HS-5 (cell line): ENCODE measurements around the gene CEP112.

ENCODE experiments used
- DNase-seq: peaks from one replicate; pipeline ENCODE4 v3.0.0-alpha.2; 2012; ENCODE audit warnings: low read depth

The CEP112 gene

GRCh38 chr17:66076546-66077190 is 115.3 kb downstream of the CEP112 start:
- DNase-seq = no peak

DNA sequence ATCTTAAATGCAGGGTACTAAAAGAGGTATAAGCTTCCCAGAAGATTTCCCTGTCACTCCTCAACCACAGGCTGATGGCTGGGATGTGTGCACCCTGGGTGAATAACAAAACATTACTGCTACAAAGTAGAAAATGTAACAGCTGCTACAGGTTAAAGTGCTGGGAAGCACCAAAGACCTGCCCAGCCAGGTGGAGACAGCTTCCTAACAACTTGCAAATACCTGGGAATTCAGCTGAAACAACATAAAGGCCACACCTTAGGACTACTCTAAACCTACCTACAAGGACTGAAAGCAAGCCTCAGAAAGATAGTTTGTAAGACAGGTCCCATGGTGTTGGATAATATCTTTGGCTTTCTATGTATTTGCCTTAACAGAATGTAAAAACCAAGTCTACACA is 118.5 kb downstream of the CEP112 start:
- DNase-seq = no peak

DNA sequence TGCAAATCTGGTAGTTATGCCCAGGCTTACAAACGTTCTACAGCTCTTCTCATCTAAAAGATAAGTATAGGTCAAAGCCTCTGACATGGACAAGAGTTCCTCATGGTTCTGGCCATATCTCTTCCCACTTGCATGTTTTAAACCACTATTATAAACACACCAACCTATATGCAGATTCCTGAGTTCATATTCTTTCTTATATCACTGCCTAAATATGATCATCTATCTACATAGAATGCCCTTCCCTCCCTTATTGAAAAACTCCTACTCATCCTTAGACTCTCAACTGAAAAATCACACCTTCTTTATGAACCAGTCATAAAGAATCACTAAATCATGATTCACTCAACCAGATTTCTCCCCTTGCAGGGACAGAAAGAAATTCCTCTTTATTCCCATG is 128.2 kb downstream of the CEP112 start:
- no peak for DNase-seq

DNA sequence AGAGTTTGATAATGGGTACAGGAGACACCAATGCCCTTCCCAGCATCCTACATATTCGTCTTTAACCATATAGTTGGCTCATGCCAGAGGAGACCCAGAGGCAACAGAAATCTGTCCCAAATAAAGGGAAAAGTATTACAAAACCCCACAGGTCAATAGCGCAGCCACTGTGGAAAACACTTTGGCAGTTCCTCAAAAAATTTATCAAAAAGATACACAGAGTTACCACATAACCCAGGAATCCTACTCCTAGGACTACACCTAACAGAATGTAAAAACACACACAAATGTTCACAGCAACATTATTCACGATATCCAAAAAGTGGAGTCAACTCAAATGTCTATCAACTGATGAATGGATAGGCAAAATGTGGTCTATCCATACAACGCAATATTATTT is 135.8 kb downstream of the CEP112 start:
- no peak for DNase-seq

DNA sequence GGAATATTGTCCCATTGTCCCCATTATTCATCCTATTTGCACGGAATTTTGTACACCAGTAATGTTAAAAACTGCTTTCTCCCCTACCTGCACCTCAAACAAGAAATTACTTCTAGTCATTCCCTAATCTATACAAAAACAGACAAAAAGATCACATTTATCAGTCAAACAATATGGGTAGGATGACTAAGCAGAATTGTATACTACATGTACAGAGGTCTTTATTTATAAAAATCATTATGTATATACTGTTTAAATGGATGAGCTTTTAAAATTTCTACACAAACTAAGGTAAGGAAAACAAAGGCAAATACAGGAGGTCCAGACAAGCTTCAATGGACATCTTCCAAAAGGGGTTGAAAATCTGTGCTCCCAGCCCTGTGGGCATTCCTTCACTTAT is 137.7 kb downstream of the CEP112 start:
- DNase-seq = no peak

DNA sequence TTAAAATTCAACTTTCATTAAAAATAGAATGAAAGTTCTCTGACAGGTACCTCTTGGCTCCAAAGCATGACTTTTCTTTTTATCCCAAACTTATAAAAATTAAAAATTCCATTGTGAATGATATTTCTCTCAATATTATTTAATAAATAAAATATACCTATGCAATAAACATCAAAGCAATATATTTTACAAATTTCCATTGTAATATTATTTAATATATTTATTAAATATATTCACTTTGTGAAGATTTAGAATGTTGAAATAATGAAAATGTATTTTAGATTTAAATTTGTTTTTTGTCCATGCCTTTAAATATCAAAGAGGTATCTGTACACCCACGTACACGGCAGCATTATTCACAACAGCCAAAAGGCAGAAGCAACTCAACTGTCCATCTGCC is 147.8 kb downstream of the CEP112 start:
- no peak for DNase-seq

GRCh38 chr17:66043419-66043818 is 148.5 kb downstream of the CEP112 start:
- DNase-seq = no peak

DNA sequence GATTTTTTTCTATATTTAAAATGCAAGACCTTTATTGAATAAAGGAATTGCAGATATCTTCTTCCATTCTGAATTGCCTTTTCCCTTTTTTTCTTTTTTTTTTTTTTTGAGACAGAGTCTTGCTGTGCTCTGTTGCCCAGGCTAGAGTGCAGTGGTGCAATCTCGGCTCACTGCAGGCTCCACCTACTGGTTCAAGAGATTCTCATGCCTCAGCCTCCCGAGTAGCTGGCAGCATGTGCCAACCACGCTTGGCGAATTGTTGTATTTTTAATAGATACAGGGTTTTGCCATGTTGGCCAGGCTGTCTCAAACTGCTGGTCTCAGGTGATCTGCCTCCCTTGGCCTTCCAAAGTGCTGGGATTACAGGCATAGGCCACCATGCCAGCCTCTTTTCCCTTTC is 151.5 kb downstream of the CEP112 start:
- no peak for DNase-seq

GRCh38 chr17:66038125-66038524 is 153.8 kb downstream of the CEP112 start:
- no peak for DNase-seq

DNA sequence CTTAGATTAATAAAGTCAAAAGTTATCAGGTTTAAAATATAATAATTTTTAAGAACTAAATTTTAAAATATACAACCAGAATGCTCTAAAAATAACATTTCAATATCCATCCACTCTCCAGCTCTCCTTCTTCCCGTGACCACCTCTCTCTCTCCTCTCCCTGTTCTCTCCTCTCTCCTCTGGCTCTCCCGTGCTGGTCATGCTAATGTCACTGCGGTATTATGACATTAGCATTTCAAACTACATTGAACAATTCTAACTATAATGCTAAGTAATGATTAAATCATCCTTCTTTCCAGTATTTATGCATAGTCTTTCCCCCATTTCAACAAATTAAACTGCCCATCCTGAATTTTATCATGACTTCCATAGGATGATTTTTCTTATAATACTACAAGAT is 154.7 kb downstream of the CEP112 start:
- DNase-seq = no peak

DNA sequence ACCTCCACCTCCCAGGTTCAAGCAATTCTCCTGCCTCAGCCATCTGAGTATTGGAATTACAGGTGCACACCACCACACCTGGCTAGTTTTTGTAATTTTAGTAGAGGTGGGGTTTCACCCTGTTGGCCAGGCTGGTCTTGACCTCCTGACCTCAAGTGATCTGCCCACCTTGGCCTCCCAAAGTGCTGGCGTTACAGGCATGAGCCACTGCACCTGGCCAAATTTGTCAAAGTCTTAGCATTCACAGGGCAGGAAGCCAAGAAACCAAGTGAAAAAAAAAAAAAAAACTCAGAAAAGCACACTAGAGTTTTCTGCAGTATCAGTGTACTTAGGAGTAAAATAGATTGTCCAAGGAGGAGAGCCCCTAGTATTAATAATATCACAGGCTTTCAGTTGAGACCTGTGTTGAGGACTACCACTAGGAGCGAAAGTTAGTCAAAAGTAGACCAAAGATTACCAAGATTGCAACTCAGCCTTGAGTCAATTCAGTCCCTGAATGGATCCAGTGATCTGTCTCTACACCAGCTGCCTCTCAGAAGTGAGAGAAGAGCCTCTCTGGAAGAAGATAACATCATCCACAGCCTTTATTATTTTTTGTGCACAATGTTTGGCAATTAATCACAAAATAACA is 159.7 kb downstream of the CEP112 start:
- DNase-seq = no peak

DNA sequence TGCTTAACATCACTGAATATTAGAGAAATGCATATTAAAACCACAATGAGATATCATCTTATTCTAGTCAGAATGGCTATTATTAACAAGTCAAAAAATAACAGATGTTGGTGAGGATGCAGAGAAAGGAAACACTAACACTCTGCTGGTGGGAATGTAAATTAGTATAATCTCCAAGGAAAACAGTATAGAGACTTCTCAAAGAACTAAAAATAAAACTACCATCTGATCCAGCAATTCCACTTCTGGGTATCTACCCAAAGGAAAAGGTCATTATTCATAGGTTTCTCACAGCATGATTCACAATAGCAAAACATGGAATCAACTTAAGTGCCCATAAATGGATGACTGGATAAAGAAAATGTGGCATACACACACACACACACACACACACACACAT is 166.4 kb downstream of the CEP112 start:
- no peak for DNase-seq

- no peak for DNase-seq
Measured at GRCh38 chr17:66021757-66022156, 170.2 kb downstream of the CEP112 start.

GRCh38 chr17:66018786-66019185 is 173.1 kb downstream of the CEP112 start:
- no peak for DNase-seq

DNA sequence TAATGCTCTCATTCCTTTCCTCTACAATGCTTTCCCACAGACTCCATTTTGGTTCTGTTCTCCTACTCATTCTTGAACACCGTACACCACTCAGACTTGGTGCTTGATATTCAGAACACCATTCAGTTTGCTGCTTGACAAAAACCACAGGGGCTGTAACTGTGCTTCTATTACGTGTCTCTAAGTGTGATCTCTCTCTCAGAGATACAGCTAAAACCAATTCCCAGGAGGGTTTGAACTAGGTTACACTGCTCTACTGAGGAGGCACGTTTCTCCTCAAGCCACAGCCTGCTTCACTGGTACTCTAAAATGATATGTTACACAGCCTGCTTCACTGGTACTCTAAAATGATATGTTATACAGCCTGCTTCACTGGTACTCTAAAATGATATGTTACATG is 175.7 kb downstream of the CEP112 start:
- no peak for DNase-seq

DNA sequence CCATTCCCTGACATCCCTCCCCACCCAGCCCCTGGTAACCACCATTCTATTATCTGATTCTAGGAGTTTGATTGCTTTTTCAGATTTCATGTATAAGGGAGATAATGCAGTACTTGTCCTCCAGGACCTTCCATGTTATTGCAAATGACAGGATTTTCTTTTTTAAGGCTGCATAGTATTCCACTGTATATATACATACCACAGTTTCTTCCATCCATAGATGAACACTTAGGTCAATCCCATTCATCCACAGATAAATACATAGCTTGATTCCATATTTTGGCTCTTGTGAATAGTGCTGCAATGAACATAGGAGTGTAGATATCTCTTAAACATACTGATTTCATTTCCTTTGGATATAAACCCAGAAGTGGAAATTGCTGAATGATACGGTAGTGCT is 183.3 kb downstream of the CEP112 start:
- DNase-seq = no peak

- DNase-seq = no peak
Measured at GRCh38 chr17:66006654-66007053, 185.3 kb downstream of the CEP112 start.

- no peak for DNase-seq
Measured at GRCh38 chr17:66002812-66003211, 189.1 kb downstream of the CEP112 start.

GRCh38 chr17:66002063-66002585 is 189.8 kb downstream of the CEP112 start:
- DNase-seq = no peak

DNA sequence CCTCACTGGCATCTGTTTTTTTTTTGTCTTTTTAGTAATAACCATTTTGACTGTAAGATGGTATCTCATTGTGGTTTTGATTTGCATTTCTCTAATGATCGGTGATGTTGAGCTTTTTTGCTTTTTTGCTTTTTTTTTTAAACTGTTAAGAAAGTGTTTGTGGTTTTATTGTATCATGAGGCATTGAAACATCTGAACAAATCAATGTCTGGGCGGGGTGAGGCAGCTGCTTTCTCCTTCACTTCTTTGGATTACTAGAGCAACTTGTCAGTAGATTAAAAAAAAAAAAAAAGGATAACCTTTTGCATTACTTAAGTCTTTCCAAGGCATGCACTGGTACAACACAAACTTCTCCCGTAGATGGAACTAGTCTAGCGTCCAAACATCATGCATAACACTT is 191.7 kb downstream of the CEP112 start:
- no peak for DNase-seq

- DNase-seq = no peak
Measured at GRCh38 chr17:65998675-65999074, 193.3 kb downstream of the CEP112 start.

DNA sequence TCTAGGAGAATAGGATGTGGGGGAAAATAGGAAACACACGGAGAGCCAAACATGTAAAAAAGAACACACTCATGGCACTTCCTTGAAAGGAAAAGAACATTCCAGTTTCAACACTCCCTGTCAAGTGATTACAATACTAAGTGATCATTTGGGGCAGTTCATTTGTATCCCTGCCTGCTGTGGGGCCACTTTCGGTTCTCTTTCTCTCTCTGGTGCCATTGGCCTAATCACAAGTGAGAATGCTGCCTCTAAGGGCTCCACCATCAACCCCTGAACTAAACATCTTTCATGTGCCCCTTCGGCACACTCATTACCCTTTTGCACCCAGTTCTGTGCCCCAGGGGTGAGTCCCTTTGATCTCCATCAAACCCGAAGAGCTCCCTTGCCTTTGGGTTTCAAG is 197.3 kb downstream of the CEP112 start:
- DNase-seq = no peak

GRCh38 chr17:65994114-65994513 is 197.8 kb downstream of the CEP112 start:
- no peak for DNase-seq

- no peak for DNase-seq
Measured at GRCh38 chr17:65990593-65990992, 201.3 kb downstream of the CEP112 start.
